Transverse colon (tissue), 4 donors: ENCODE data around the gene TREX2.

Source experiments
- CTCF ChIP-seq, 5 experiments: fragments of 200-600 bp in 3 of 5; fragments of 450-650 bp in 2 of 5; sonication (generic) in 3 of 5; IDR thresholded peaks; 1 replicate in 2 of 5; 2 replicates in 3 of 5; pipeline ENCODE4 v1.5.1; 2016 to 2017; ENCODE audit warnings: antibody characterized with exemption in 5 of 5, inconsistent platforms in 3 of 5, mild to moderate bottlenecking in 2 of 5, moderate library complexity in 1 of 5
- POLR2A ChIP-seq: fragments of 450-650 bp; IDR thresholded peaks from one replicate; pipeline ENCODE4 v1.6.1; 2016; ENCODE audit warnings: antibody characterized with exemption, mild to moderate bottlenecking, moderate library complexity
- POLR2AphosphoS5 ChIP-seq, 3 donors: sonication (generic); formaldehyde crosslinking; IDR thresholded peaks; one replicate each; pipeline ENCODE4 v1.6.1; 2016; ENCODE audit warnings: antibody characterized with exemption in 3 of 3

DNA sequence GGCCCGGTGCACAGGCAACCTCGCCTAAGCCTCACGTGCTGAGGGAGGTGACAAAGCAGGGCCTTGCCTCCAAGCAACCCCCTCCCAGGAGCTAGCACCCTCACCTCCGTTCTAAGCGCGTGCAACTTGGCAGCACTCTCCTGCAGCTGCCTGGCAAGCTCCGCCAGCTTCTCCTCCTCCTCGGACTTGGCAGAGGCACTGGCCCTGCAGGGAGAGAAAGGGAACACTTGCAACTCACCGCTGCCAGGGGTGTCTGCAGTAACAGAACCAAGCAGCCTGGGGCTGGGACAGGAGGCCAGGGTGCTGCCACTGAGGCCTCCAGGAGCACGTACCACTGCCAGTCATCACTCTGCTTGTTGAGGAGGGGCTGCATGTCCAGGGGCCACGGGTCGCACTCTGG lies 10.3 kb upstream of the TREX2 start:
- TF ChIP-seq CTCF (IDR thresholded peaks at IDR 0.05) (no peak), POLR2AphosphoS5 (IDR thresholded peaks at IDR 0.05) (no peak), POLR2A (no peak)
